GM21723 (cell line): ENCODE measurements around the gene SFMBT1.
"Not testable (repeated sequence)": the region's sequence is repeated elsewhere in the genome, so short reads cannot be mapped to it uniquely, and the experiment has no call there.

Experiments used
- ATAC-seq: cut with Tn5 transposase; IDR thresholded peaks from one replicate; pipeline ENCODE4 v1.9.1; 2021; ENCODE audit warnings: mild to moderate bottlenecking, moderate library complexity; ENCODE audit not compliant: unreplicated experiment

Gene SFMBT1

GRCh38 chr3:53038679-53039375 lies 7.0 kb downstream of the SFMBT1 start:
- no peak for ATAC-seq

- ATAC-seq, result no peak
These were observed 9.9 kb downstream of the SFMBT1 start for GRCh38 chr3:53035825-53036619.

GRCh38 chr3:53035018-53035417 lies 10.9 kb downstream of the SFMBT1 start:
- ATAC-seq, result not testable (repeated sequence)

- not testable (repeated sequence) for ATAC-seq
These were observed 11.5 kb downstream of the SFMBT1 start for GRCh38 chr3:53034411-53034810.

- ATAC-seq, result no peak
These were observed 13.3 kb downstream of the SFMBT1 start for GRCh38 chr3:53032609-53033008.

GRCh38 chr3:53030619-53031449 lies 15.0 kb downstream of the SFMBT1 start:
- peak; percentile 54 for ATAC-seq

- no peak for ATAC-seq
These were observed 17.2 kb downstream of the SFMBT1 start for GRCh38 chr3:53028641-53029040.

GRCh38 chr3:53027254-53027844 lies 18.5 kb downstream of the SFMBT1 start:
- ATAC-seq, result no peak

- no peak for ATAC-seq
These were observed 19.3 kb downstream of the SFMBT1 start for GRCh38 chr3:53026382-53027162.

- ATAC-seq, result no peak
These were observed 21.6 kb downstream of the SFMBT1 start for GRCh38 chr3:53024315-53024714.

- ATAC-seq, result no peak
These were observed 22.6 kb downstream of the SFMBT1 start for GRCh38 chr3:53023072-53023823.

- no peak for ATAC-seq
These were observed 23.2 kb downstream of the SFMBT1 start for GRCh38 chr3:53022647-53023046.

GRCh38 chr3:53016236-53016635 lies 29.6 kb downstream of the SFMBT1 start:
- no peak for ATAC-seq

GRCh38 chr3:53011324-53011723 lies 34.5 kb downstream of the SFMBT1 start:
- no peak for ATAC-seq

GRCh38 chr3:53009826-53010539 lies 35.9 kb downstream of the SFMBT1 start:
- ATAC-seq, result no peak

- no peak for ATAC-seq
These were observed 36.9 kb downstream of the SFMBT1 start for GRCh38 chr3:53008932-53009331.

GRCh38 chr3:53005854-53006513 lies 39.9 kb downstream of the SFMBT1 start:
- no peak for ATAC-seq

GRCh38 chr3:53005338-53005737 lies 40.5 kb downstream of the SFMBT1 start:
- ATAC-seq, result no peak
